Thyroid gland (tissue), 4 donors: ENCODE measurements around the gene PLAC9.

Experiments
- CTCF ChIP-seq, 6 experiments: fragments of 200-600 bp in 3 of 6; fragments of 450-650 bp in 3 of 6; sonication (generic) in 3 of 6; IDR thresholded peaks; one replicate each; pipeline ENCODE4 v1.5.1; 2016 to 2019; ENCODE audit warnings: antibody characterized with exemption in 6 of 6, mild to moderate bottlenecking in 2 of 6, inconsistent platforms in 1 of 6, moderate library complexity in 1 of 6
- POLR2A ChIP-seq, 2 donors: fragments of 450-650 bp; IDR thresholded peaks; one replicate each; pipeline ENCODE4 v1.6.1; 2017; ENCODE audit warnings: antibody characterized with exemption in 2 of 2, mild to moderate bottlenecking in 2 of 2, moderate library complexity in 1 of 2

- TF ChIP-seq CTCF (IDR thresholded peaks at IDR 0.05) (no peak), POLR2A (IDR thresholded peaks at IDR 0.05) (no peak)
These were observed 35.6 kb downstream of the PLAC9 start for GRCh38 chr10:80168162-80168511.
